HCEC 1CT (cell line): ENCODE results near the gene PGGT1B.

Experiments
- DNase-seq: peaks from one replicate; pipeline ENCODE4 v3.0.0-alpha.2; 2017

The PGGT1B gene

DNA sequence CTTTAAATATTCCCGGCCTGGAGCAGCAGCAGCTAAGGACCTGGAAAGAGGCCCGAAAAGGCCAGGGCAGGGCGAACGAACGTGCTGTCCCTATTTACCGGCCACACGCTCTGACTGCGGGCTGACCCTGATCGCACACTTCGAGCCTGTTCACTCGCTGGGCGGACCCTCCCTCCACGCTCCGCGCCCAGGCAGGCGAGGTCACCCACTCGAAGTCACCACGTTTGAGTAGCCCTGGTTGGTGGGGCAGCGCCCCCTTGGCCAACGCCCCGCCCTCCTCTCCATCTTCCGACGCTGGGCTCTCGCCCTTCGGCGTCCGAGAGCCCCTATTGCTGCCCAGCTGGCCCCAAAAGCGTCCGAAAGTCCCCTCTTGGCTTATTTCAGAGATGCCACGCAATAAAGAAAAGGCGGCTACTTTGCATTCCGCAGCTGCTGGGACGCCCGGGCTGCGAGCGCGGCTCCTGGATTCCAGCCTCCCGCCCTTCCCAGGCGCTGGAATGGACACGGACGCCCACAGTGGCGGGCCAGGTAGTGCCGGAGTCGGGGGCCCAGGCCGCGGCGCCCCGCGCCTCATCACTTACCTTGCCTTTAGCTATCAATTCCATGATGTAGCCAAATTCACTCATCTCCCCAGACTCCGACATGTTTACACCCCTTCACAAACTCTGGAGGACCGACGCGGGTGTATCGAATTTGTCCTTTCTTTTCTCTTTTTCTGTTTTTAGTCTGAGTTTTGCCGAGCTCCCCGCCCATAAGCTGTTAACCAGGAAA is 83.1 kb downstream of the PGGT1B start:
- DNase-seq, result no peak

DNA sequence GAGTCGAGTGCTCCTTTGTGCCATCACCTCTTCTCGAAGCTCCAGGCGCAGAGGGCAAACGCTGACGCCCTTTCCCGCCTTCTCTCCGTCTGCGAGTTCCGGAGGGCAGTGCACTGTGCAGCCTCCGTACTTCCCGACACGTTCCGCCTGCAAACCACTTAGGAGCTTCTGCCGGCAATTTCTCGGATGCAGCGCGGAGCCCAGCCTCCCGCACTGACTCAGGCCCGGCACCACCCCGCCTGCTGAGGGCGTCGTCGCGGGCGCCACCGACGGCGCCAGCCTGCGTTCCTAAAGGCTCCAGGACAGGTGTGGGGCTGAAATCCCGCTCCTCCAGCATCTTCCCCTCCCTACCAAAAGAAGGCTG is 83.7 kb downstream of the PGGT1B start:
- DNase-seq, result no peak

DNA sequence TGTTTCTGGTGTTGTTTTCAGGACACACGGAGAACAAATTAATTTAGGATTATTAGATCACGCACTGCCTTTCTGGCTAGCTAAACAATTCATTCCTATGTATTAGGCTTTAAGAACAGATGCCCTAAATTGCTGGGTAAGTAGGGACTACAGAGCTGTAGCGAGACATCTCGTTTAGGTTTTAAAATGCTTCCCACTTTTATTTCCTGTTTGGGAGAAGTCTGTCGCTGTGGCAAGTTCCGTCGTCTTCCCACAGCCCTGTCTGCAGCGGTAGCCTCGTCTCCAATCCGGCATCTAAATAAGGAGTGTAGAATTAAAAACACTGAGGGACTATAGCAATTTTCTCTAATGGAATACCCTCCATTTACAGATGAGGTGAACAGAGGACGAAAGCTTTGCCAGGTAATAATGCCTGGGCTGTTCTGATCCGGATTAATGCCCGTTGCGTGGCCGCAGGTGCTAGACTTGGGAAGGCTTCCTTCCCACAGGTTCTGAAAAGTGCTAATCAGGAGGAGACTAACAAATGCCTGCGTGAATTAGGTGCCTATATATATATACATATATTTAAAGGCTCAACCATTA is 91.7 kb downstream of the PGGT1B start:
- DNase-seq, result no peak

DNA sequence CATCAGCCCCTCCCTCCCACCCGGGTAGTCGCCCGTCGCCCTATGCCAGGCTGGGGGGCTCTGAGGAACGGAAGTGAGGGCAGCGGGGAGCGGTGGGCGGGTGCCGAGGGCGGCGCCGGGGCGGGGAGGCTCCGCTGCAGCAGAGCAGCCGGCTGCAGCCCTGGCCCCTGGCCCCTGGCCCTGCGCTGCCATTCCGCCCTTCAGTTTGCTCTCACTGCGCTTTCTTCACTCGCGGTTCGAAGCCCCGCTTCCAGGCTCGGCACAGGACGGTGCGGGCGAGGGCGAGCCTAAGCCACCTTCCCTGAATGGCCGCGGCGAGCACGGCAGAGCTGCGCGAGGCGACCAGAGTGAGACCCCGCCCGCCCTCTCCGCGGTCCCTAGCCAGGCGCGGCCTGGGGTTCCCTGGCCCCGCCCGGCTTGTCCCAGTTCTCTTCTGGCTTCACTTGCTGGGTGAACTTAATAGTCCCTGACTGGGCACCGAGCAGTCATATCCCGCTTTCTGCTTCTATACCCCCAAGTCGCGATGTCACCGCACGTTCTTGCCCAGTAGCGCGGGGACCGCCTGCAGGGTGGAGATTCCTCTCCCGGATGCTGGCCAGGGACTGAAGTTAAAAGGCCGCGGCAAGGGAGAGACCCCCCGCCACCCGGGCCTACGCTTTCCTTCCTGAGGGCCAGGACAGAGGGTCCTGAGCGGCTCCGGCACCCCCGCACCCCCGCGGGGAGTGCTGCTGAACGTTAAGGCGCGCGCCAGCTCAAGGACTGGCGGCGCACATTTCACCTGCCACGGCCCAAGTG is 92.3 kb downstream of the PGGT1B start:
- DNase-seq, result peak; percentile 38

DNA sequence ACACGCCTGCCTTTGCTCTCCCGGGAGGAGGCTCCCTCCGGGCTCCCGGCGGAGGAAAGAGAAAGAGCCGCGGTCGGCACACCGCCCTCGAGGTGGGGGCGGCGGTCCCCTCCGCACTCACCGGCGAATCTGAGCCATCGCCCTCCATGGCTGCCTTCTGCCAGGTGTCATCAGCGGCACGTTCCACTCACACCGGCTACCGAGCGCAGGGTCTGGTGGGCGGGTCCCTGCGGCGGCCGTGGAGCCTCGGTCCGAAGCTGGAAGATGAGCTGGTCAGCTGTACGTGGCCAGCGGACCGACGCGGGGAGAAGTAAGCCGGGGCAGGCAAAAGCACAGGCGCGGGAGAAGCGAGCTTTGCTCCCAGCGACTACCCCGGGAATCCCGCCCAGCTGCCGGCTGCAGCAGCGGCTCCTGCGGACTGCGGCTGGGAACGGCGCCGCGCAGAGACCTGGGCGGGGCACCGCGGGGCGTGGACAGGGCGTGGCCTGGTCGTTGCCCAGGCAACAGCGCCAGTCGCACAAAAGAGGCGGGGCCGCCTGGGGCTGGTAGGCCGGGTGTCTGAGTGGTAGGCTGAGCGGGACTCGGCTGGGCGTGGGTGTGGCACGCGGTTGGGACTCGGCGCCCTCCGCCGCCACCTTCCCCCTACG is 93.1 kb downstream of the PGGT1B start, which contains the start of gene TRIM36:
TRIM36 (minus strand) TSS at position 422 of the 647 bp plus-strand sequence; CDS start at position 148, 274 bp downstream.
- DNase-seq, result peak; percentile 94

DNA sequence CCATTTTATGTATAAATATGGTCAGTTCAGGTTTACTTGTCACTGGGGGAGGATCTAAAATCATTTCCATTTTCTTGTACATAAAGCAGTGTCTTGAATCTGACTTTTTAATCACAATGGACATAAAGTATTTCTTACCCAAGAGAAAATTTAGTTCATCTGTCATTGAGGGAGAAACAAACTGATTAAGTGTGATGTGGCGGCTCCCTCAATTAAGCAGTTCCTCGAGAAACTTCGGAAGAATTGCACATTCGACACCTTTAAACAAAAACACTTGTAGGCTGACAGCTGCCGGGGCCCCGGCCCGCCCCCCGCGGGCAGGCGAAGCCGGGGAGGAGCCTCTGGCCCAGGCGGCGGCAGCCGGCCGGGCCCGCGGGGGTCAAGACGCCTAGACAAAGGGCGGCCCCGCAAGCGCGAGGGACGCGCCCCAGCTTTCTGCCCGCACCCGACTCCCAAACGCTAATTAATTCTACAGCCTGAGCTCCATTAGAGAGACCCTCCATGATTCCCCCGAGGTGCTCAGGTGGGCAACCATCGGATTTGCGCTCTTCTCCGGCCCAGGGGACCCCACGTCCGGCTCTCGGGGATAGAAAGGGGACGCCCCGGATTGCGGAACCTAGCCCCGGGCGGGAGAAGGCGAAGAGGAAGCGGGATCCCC is 93.7 kb downstream of the PGGT1B start:
- DNase-seq, result no peak

DNA sequence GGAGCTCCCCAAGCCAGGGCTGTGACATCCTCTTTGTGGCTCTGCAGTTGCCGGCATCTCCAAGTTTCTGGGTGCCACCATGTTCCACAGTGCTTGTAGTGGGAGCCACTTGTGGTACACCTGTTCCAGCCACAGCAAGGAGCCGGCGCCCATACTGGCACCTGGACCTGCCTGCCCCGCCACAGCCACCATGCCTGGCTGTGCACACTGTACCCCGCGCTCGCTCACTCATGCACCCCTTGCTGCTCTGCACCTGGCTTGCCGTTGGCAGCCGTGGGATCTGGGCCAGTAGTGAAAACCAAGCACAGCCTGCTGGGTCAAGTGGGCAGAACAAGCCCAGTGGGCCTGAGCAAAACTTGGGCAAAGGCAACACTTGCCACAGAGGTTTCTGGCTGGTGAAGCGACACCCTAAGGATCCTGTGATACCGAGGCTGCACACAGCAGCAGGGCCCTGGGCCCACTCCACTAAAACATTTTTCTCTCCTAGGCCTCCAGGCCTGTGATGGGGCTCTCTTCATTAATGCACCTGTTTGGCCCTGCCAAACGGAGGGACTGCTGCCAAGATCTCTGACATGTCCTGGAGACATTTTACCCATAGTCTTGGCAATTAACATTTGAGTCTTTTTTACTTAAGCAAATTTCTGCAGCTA is 95.8 kb downstream of the PGGT1B start:
- DNase-seq, result no peak

DNA sequence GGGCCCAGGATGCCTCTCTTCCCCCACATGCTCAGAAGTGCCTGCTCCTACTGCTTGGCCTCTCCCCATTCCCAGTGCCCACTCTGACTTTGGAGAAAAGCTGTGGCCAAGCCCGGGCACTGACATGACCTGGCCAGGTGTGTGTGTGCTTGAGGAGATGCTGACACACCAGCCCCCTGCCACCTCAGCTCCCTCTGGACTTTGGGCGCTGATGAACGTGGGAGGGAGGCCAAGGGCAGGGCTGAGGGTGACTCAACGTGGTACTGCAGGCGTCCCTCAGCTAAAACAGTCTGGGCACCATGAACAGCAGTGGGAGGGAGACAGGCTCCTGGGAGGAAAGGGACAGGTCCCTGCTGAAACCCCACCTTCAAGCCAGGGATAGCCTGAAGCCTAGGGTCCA is 96.9 kb downstream of the PGGT1B start:
- no peak for DNase-seq

DNA sequence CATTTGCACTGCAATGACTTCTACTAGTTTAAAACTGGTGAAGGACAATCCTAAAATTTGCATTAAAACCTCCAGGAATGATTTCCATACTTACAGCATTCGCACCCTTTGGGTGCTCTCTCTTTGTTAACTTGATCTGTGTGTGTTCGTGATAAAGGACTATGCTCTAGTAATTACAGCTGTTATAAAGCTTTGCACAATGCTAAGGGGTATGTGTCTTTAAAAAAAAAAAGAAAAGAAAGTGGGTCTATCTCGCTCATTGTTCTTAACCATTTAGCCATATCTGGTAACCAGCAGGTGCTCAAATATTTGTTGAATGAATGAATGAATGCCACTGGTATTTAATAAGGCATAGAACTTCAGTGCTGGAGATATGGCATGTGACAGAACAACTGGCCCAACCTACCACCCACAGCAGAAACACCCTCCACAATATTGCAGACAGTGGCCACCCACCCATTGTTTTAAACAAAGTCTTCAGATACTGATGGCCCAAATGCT is 101.7 kb downstream of the PGGT1B start:
- no peak for DNase-seq
